NT2/D1 (cell line): ENCODE measurements around the gene SCAP.

Experiments used
- SUZ12 ChIP-seq: IDR thresholded peaks from 2 replicates; pipeline ENCODE4 v1.6.1; 2011; ENCODE audit not compliant: insufficient read length, insufficient read depth; ENCODE audit errors: extremely low read depth
- YY1 ChIP-seq: IDR thresholded peaks from 2 replicates; pipeline ENCODE4 v1.6.1; 2011; ENCODE audit not compliant: insufficient read length, insufficient read depth
- ZNF274 ChIP-seq: IDR thresholded peaks from 2 replicates; pipeline ENCODE4 v1.6.1; 2011; ENCODE audit warnings: mild to moderate bottlenecking, low read depth, low read length

- TF ChIP-seq ZNF274 (no peak), YY1 (no peak), SUZ12 (no peak)
Measured at GRCh38 chr3:47436180-47436579, 39.6 kb downstream of the SCAP start.
